DMS53 (cell line): ENCODE measurements around the gene SIN3B.
A peak's percentile ranks its signal among the peaks of the same experiment; 100 is the strongest.
"Not testable (repeated sequence)": the region's sequence is repeated elsewhere in the genome, so short reads cannot be mapped to it uniquely, and the experiment has no call there.

Experiments used
- DNase-seq: peaks from one replicate; lab custom pipeline; 2025; lab: John Stamatoyannopoulos, UW

Gene SIN3B, protein sequence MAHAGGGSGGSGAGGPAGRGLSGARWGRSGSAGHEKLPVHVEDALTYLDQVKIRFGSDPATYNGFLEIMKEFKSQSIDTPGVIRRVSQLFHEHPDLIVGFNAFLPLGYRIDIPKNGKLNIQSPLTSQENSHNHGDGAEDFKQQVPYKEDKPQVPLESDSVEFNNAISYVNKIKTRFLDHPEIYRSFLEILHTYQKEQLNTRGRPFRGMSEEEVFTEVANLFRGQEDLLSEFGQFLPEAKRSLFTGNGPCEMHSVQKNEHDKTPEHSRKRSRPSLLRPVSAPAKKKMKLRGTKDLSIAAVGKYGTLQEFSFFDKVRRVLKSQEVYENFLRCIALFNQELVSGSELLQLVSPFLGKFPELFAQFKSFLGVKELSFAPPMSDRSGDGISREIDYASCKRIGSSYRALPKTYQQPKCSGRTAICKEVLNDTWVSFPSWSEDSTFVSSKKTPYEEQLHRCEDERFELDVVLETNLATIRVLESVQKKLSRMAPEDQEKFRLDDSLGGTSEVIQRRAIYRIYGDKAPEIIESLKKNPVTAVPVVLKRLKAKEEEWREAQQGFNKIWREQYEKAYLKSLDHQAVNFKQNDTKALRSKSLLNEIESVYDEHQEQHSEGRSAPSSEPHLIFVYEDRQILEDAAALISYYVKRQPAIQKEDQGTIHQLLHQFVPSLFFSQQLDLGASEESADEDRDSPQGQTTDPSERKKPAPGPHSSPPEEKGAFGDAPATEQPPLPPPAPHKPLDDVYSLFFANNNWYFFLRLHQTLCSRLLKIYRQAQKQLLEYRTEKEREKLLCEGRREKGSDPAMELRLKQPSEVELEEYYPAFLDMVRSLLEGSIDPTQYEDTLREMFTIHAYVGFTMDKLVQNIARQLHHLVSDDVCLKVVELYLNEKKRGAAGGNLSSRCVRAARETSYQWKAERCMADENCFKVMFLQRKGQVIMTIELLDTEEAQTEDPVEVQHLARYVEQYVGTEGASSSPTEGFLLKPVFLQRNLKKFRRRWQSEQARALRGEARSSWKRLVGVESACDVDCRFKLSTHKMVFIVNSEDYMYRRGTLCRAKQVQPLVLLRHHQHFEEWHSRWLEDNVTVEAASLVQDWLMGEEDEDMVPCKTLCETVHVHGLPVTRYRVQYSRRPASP

DNA sequence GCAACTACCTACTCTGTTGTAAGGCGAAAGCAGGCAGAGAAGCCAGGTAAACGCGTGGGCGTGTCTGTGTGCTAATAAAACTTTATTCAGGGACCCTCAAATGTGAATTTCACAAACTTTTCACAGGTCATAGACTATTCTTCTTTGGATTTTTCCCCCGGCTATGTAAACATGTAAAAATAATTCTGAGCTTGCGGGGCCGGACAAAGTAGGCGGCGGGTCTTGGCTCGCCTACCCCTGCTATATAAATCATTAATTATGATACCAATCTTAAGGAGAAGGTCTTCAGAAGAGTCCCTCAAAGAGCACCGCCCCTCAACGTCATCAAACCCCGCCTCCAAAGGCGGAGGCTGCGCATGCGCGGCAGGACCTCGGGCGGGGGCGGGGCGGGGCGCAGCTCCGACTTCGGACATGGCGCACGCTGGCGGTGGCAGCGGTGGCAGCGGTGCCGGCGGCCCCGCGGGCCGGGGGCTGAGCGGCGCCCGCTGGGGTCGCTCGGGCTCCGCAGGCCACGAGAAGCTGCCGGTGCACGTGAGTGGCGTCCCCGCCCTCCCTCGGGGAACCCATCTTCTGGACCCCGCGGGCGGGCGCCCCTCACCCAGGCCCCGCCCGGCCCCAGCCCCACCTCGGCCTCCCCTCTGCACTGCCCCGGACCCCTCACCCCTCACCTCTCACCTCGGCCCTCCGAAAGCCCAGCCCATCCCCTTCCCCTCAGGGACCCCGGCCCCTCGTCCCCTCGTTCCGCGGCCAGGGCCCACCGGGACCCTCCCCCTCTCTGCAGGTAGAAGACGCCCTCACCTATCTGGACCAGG is at the start of gene SIN3B:
SIN3B (plus strand) TSS at position 389 of the 812 bp plus-strand sequence; CDS start at position 412, 23 bp downstream.
- peak; percentile 86 for DNase-seq

DNA sequence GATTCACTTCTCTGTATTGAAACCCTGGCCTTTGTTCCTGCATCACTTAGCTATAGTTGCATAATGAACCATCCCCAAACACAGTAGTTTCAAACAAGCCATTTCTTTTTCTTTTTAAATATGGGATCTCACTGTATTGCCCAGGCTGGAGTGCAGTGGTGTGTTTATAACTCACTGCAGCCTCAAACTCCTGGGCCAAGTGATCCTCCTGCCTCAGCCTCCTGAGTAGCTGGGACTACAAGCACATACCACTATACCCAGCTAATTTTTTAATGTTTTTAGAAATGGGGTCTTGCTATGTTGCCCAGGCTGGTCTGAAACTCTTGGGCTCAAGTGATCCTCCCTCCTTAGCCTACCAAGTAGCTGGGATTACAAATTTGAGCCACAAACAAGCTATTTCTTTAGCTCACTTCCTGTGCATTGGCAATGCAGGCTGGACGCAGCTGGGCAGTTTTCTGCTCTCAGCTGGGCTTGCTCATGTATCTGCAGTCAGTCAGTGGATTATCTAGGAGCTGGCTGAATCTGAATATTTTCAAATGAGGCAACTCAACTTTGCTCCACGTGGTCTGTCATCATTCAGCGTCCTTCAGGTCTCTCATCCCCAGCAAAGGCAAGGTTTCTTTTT is 49.5 kb upstream of the SIN3B start:
- no peak for DNase-seq

DNA sequence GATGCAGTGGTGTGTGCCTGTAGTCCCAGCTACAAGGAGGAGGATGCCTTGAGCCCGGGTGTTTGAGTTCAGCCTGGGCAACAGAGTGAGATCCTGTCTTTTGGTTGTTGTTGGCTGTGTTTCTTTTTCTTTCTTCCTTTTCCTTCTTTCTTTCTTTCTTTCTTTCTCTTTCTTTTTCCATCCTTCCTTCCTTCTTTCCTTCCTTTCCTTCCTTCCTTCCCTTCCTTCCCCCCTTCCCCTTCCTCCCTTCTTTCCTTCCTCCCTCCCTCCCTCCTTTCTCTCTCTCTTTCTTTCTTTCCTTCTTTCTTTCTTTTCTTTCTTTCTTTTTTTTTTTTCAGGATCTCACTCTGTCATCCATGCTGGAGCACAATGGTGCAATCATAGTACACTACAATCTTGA is 46.5 kb upstream of the SIN3B start:
- no peak for DNase-seq

DNA sequence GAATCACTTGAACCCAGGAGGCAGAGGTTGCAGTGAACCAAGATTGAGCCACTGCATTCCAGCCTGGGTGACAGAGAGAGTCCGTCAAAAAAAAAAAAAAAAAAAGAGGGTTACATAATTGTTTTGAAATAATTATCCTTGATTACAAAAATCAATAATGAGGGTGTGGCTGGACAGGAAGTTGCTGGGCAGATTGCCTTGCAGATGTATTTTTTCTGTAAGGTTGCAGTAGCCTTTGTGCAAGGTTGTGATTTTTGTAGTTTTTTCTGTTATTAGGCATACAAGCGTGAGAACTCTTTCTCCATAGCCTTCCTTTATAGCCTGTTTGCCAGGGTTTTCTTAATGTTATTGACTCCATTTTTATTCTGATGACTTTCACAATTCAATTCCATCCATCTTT is 40.7 kb upstream of the SIN3B start:
- no peak for DNase-seq

DNA sequence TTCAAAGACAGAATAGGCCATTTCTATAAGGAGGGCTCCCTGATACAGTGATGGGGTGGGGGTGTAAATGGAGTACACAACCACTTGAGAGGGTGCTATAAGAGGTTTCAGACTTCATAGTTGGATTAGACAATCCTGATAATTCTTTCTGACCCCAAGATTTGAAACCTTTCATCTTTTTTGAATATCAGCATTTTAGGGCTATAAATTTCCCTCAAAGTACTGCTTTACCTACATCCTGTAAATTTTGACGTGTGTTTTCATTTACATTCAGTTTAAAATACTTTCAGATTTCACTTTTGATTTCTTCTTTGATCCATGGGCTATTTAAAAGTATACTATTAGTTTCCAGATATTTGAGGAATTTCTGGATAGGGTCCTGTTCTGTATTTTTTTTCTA is 40.0 kb upstream of the SIN3B start:
- no peak for DNase-seq

DNA sequence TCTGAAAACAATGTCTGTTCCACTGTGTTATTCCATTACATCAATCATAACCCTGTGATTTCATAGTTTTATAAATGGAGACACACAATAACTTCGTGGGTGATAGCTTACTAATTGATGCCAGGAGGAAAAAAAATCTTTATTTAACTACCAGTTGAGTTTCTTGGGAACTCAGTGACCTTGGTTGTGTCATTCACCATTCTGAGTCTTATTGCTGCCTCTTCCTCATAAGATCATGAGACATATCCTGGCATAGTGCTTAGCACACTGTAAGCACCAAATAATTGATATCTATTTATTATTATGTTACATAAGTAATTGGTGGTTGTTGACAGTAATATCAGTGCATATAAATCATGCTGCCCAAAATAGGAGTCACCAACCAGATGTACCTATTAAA is 39.1 kb upstream of the SIN3B start:
- no peak for DNase-seq

DNA sequence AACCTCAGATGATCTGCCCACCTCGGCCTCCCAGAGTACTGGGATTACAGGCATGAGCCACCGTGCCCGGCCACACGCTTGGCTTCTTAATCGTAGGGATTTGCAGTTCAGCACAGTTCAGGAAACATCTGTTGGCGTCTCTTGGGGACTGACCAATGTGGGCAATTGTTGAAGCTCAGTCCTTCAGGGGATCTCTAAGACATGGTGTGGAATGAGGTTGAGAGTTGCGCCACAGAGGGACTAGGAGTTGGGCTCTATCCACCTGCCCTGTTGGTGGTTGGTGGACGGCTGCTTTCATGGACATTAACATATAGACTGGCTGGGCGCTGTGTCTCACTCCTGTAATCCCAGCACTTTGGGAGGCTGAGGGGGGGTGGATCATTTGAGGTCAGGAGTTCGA is 37.3 kb upstream of the SIN3B start:
- no peak for DNase-seq

DNA sequence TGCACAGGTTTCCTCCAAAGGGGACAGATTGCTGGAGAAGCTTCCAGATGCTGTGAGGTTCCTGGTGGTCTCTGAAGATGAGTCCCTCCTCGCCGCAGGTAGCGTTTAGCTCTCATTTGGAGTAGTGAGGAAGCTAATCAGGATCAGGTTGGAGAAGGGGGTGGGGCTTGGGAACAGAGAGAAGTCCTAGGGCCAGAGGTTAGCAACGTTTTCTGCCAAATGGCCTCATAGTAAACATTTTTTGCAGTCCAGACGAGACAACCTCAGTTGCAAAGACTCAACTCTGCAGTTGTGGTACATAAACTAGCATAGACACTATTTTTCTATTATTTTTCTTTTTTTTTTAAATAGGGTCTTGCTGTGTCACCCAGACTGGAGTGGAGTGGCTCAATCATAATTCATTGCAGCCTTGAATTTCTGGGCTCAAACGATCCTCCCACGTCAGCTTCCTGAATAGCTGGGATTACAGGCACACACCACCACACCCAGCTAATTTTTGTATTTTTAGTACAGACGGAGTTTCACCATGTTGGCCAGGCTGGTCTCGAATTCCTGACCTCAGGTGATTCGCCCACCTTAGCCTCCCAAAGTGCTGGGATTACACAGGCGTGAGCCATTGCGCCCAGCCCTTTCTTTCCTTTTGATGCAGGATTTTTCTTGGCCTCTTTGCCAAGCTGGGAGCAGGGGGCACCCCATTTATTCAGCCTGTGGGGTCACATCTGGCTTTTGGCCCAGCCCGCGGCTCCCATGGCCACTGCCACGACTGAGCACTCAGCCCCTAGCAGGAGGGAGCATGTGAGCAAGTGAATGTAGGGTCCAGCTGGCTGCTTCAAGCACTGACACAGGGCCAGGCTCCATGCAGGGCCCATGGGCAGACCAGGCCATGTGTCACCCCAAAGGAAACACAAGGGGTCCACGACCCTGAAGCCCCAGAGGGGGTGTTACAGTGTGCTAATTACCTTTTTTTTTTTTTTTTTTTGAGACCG is 34.4 kb upstream of the SIN3B start:
- no peak for DNase-seq

DNA sequence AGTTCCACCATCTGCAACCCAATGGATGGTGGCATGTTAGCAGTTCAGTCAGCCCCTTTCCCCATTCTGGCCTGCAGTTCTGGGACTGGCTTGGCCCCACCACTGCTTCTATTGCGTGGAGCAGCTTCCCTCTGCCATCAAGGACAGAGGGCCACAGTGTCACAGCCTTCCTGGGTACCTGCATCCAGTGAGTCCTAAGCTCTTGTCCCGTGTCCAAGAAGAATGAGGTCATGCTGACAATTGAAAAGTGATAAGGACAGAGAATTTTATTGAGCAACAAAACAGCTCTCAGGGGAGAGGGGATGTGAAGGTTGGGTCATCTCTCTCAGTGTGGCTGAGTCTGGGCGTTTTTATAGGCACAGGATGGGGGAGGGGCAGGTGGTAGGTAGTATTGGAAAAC is 33.5 kb upstream of the SIN3B start:
- DNase-seq, result peak; percentile 10

DNA sequence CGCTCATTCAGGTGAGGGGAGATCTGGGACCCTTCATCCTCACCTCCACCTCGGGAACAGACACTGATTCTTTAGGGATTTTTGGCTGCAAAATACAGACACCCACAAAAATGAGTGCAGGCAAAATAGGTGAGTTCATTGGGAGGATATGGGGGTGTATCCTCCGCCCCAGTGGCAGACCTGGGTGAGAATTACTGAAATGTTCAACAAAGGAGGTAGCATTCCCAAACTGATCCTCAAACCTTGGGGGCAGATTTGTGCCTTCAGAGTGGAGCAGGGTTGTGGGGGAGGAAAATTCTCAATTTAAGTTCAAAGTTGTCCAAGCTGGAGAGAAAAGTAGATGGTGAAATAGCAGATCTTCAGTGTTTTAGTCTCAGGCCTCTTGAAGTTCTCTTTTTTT is 31.3 kb upstream of the SIN3B start:
- no peak for DNase-seq

DNA sequence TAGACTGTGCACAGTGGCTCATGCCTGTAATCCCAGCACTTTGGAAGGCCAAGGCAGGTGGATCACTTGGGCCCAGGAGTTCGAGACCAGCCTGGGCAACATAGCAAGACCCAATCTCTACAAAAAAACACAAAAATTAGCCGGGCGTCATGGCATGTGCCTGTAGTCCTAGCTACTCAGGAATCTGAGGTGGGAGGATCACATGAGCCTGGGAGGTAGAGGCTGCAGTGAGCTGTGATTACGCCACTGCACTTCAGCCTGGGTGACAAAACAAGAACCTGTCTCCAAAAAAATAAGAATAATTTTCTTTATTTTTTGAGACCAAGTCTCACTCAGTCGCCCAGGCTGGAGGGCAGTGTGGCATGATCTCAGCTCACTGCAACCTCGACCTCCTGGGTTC is 30.9 kb upstream of the SIN3B start:
- DNase-seq, result not testable (repeated sequence)

DNA sequence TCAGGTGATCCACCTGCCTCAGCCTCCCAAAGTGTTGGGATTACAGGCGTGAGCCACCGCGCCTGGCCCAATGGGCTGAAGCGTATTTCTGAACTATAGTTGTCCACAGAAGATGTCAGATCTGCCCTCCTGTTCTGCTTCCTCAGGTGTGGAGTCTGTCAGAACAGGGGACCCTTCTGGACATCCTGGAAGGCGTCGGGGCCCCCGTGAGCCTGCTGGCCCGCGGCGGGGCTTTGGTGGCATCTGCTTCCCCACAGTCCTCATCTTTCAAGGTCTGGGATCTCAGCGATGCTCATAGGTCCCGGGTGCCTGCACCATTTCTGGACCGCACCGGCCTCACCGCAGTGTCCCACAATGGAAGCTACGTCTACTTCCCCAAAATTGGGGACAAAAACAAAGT is 29.5 kb upstream of the SIN3B start:
- no peak for DNase-seq

DNA sequence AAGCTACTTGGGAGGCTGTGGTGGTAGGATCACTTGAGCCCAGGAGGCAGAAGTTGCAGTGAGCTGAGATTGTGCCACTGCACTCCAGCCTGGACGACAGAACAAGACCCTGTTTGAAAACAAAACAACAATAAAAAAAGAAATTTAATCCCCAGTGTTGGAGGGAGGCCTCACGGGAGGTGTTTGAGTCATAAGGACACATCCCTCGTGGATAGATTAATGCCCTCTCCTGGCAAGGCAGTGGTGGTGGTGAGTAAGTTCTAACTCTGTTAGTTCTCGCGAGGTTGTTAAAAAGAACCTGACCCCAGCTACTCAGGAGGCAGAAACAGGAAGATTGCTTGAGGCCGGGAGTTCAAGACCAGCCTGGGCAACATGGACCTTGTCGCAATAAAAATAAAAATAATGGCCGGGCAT is 27.6 kb upstream of the SIN3B start:
- DNase-seq, result no peak

DNA sequence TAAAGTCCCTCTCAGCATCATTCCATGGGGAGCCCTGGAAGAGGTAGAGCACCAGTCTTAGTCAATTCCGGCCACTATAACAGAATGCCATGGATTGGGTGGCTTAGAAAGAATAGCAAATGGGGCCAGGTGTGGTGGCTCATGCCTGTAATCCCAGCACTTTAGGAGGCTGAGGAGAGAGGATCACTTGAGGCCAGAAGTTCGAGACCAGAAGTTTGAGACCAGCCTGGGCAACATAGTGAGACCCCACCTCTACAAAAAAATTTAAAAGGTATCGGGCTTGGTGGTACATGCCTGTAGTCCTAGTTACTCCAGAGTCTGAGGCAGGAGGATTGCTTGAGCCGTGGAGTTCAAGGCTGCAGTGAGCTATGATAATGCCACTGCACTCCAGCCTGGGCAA is 25.0 kb upstream of the SIN3B start:
- no peak for DNase-seq

DNA sequence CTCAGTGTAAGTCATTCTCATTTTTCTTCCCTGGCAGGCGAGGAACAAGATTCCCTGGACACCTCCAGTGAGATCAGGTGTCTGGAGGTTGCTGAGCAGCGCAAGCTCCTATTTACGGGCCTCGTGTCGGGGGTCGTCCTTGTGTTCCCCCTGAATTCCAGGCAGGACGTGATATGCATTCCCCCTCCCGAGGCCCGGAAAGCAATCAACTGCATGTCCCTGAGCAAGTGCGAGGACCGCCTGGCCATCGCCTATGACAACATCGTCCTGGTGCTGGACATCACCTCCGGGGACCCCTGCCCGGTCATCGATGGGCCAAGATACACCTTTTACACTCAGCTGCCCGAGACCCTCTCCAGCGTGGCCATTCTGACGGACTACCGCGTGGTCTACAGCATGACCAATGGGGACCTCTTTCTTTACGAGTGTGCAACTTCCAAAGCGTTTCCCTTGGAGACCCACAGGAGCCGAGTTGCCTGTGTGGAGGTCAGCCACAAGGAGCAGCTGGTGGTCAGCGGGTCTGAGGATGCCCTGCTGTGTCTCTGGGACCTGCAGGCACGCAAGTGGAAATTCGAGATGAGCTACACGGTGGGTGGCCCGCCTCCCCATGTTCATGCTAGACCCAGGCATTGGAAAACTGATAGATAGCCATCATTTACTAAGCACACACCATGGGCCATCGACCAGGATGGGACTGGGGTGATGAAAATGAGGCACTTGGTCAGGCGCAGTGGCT is 21.5 kb upstream of the SIN3B start:
- DNase-seq, result no peak

DNA sequence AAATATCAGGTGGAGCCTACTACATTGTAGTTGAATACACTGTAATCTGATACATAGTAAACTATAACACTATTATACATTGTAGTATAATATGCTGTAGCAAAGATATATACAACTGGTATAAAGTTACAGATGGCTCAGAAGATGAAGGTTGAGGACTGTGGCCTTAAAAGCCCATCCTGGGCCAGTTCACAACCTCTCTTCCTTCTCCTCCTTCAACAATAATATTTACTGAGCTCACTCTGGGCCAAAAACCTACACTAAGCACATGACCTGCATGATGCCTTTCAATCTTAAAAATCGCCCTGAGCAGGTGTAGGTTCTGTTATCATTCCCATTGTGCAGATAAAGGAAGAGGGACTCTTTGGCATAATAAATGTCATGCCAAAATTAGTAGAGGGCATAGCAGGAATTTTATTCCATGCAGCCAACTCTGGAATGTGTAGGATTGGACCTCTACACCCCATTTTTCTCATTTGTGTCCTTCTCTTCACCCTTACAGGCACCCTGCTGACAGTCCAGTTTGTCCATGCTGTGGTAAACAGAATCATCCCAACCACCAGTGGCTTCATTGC is 14.6 kb upstream of the SIN3B start:
- peak; percentile 59 for DNase-seq

DNA sequence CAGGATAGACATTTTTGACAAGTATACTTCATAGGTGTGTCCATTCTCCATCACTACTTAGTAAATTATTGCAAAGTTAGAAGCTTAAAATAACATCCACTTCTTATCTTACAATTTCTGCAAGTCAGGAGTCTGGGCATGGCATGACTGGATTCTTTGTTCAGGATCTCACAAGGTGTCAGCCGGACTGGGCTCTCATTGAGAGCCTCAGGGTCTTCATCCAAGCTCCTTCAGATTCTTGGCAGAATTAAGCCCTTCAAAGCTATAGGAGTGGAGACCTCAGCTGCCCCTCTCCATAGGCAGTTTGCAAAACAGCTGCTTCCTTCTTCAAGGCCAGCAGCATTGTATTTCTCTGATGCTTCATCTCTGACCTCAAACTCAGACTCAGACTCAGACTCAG is 9.1 kb upstream of the SIN3B start:
- no peak for DNase-seq

DNA sequence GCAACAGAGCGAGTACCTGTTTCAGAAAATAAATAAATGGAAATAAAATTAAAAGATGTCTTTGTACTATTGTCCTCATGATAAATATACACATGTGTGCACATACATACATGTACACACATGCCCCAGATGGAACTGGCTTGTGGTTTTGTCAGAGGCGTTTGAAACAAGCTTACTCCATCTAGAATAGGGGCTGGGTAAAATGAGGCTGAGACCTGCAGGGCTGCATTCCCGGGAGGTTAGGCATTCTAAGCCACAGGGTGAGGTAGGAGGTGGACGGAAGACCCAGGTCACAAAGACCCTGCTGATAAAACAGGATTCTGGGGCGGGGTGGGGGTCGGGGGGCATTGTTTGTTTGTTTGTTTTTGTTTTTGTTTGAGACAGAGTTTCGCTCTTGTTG is 8.1 kb upstream of the SIN3B start:
- no peak for DNase-seq

DNA sequence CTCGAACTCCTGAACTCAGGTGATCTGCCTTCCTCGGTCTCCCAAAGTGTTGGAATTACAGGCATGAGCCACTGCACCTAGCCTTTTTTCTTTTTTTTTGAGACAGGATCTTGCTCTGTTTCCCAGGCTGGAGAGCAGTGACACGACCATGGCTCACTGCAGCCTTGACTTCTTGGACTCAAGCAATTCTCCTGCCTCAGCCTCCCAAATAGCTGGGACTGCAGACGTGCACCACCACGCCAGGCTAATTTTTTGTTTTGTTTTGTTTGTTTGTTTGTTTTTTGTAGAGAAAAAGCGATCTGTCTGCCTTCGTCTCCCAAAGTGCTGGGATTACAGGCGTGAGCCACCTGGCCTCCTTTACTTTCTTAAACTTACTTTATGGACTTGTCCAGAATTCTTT is 6.5 kb upstream of the SIN3B start:
- DNase-seq, result no peak
